Smooth muscle cell (in vitro differentiated cells): ENCODE data around the gene DSG4. TPM values are rescaled to one million over a fixed set of nuclear protein-coding genes. Genes with fewer than 3 reads are reported as not detected.

Source experiments
- DNase-seq: peaks from one replicate; lab custom pipeline; 2025; ENCODE audit not compliant: unreplicated experiment; lab: John Stamatoyannopoulos, UW
- H2AFZ ChIP-seq: fragments of 200-600 bp; sonication (generic); 2 replicates; pipeline ENCODE4 v1.6.0; 2016; ENCODE audit warnings: antibody characterized with exemption, low read depth, mild to moderate bottlenecking
- H3F3A ChIP-seq: fragments of 200-600 bp; sonication (generic); 2 replicates; pipeline ENCODE4 v1.6.0; 2017; ENCODE audit warnings: antibody characterized with exemption, low read depth
- H3K27ac ChIP-seq: fragments of 200-600 bp; sonication (generic); 2 replicates; pipeline ENCODE4 v1.5.1; 2016; ENCODE audit warnings: low read depth, mild to moderate bottlenecking
- H3K27me3 ChIP-seq: fragments of 200-600 bp; sonication (generic); 2 replicates; pipeline ENCODE4 v1.6.1; 2016; ENCODE audit warnings: low read depth, mild to moderate bottlenecking
- H3K36me3 ChIP-seq: fragments of 200-600 bp; sonication (generic); 2 replicates; pipeline ENCODE4 v1.5.1; 2016; ENCODE audit warnings: low read depth
- H3K4me1 ChIP-seq: fragments of 200-600 bp; sonication (generic); 2 replicates; pipeline ENCODE4 v1.5.1; 2016; ENCODE audit warnings: low read depth
- H3K4me2 ChIP-seq: fragments of 200-600 bp; sonication (generic); 2 replicates; pipeline ENCODE4 v1.6.0; 2016; ENCODE audit warnings: mild to moderate bottlenecking
- H3K4me3 ChIP-seq: fragments of 200-600 bp; sonication (generic); 2 replicates; pipeline ENCODE4 v1.5.1; 2016; ENCODE audit warnings: mild to moderate bottlenecking
- H3K79me2 ChIP-seq: fragments of 200-600 bp; sonication (generic); 2 replicates; pipeline ENCODE4 v1.6.0; 2016; ENCODE audit warnings: low read depth, mild to moderate bottlenecking
- H3K9ac ChIP-seq: fragments of 200-600 bp; sonication (generic); 2 replicates; pipeline ENCODE4 v1.6.0; 2016; ENCODE audit warnings: low read depth
- H3K9me3 ChIP-seq: fragments of 200-600 bp; sonication (generic); replicated peaks from 2 replicates; pipeline ENCODE4 v1.5.1; 2016; ENCODE audit warnings: low read depth
- H4K20me1 ChIP-seq: fragments of 200-600 bp; sonication (generic); 2 replicates; pipeline ENCODE4 v1.6.0; 2016; ENCODE audit warnings: low read depth
- CTCF ChIP-seq: fragments of 200-600 bp; sonication (generic); IDR thresholded peaks from 2 replicates; pipeline ENCODE4 v1.5.1; 2017; ENCODE audit warnings: borderline replicate concordance, mild to moderate bottlenecking, antibody characterized with exemption; ENCODE audit not compliant: insufficient read depth, poor library complexity, severe bottlenecking
- WGBS: methylation state at CpG from one replicate; pipeline ENCODE4 v1.1.7; 2016; ENCODE audit warnings: low lambda C conversion rate; 5-methylcytosine and 5-hydroxymethylcytosine counted together
- polyA plus RNA-seq: library from polyadenylated mRNA; unstranded; fragments of >200 nt; fragmentation: Nextera tagmentation; extraction: Ambion mirVana; gene quantifications from 2 replicates; pipeline ENCODE4 v1.2.1, GENCODE V29; 2016
- total RNA-seq: library from RNA; depleted of rRNA; stranded (reverse); fragments of >200 nt; gene quantifications from 2 replicates; pipeline ENCODE4 v1.2.3, GENCODE V29; 2014

The DSG4 gene
- total and polyA plus RNA-seq, 2 experiments from 2014 or later: 0.94 TPM; not detected in 1

DNA sequence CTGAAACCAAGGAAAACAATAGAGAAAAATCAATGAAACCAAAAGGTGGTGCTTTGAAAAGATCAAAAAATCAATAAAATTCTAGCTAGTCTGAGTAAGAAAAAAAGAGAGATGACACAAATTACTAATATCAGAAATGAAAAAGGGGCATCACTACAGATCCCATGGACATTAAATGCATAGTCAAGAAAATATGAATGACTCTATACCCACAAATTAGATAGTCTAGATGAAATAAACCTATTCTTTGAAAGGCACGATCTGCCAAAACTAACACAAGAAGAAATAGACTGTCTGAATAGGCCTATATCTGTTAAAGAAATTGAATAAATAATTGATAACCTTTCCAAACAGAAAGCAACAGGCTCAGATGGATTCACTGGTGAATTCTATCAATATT is 55.7 kb downstream of the DSG4 start:
- TF ChIP-seq CTCF: no peak
- DNase-seq: no peak
- Histone ChIP-seq H2AFZ (no peak overlapping the region), H3K9me3 (peaks cover 8% of the 10 kb centered on the region), H3K27ac (no peak overlapping the region), H3K4me1 (no peaks in the 10 kb centered on the region), H3K4me2 (no peak overlapping the region), H3K9ac (no peak overlapping the region), H3K4me3 (no peak overlapping the region), H4K20me1 (no peaks in the 10 kb centered on the region), H3K27me3 (no peaks in the 10 kb centered on the region), H3K36me3 (no peaks in the 10 kb centered on the region), H3K79me2 (no peaks in the 10 kb centered on the region), H3F3A (no peaks in the 10 kb centered on the region)
- WGBS: 89% methylated on average over 1 of the region's 1 CpG

DNA sequence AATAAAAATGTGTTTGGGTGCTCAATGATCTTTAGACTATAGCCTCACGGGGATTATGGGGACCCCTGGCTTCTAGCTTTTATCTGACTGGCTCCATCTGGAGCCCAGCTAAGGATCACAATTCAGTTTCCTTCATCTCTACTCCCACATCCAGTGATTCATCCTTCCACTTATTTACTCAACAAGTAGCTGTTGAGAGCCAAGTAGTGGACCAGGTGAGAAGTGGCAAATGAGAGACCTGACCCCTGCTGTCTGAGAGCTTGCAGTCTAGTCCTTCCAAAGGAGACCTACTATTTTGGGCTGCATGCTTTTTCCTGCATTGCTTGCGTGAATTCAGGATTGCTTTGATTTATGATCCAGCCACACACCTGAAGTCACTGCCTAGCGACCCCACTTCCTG is 60.2 kb downstream of the DSG4 start:
- Histone ChIP-seq H3K9ac (no peak overlapping the region), H3F3A (no peaks in the 10 kb centered on the region), H3K27ac (no peak overlapping the region), H3K9me3 (peaks cover 4% of the 10 kb centered on the region), H3K4me2 (no peak overlapping the region), H3K4me3 (no peak overlapping the region), H3K27me3 (no peaks in the 10 kb centered on the region), H3K4me1 (no peaks in the 10 kb centered on the region), H2AFZ (no peak overlapping the region), H4K20me1 (no peaks in the 10 kb centered on the region), H3K36me3 (no peaks in the 10 kb centered on the region), H3K79me2 (no peaks in the 10 kb centered on the region)
- TF ChIP-seq CTCF: no peak
- 88% methylated on average over 3 of the region's 3 CpGs for WGBS
- DNase-seq: no peak

DNA sequence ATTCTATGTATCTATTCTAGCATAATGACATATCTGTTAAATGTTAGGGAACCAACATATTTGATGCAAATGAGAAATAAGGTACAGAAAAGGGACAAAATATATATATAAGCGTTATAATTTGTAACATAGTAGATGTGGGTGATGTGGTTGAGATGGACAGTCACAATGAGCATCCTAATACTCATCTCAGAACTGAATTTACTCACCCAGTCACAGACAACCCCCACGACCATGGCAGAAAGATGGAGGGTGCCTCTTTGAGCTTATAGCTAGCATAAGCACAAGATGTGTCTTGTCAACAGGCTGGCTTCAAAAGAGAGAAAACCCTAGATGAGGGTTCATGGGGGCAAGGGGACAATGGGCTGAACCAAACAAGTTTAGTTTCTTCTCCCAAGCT is 61.8 kb downstream of the DSG4 start:
- 93% methylated on average over 2 of the region's 2 CpGs for WGBS
- H3K9me3 ChIP-seq: no peaks in the 10 kb centered on the region
- H4K20me1 ChIP-seq: no peaks in the 10 kb centered on the region
- DNase-seq: no peak
- H3K27ac ChIP-seq: no peak overlapping the region
- H3F3A ChIP-seq: no peaks in the 10 kb centered on the region
- H2AFZ ChIP-seq: no peak overlapping the region
- no peaks in the 10 kb centered on the region for H3K4me1 ChIP-seq
- H3K27me3 ChIP-seq: no peaks in the 10 kb centered on the region
- H3K9ac ChIP-seq: no peak overlapping the region
- H3K4me2 ChIP-seq: no peak overlapping the region
- H3K36me3 ChIP-seq: no peaks in the 10 kb centered on the region
- no peaks in the 10 kb centered on the region for H3K79me2 ChIP-seq
- H3K4me3 ChIP-seq: no peak overlapping the region
- no peak for TF ChIP-seq CTCF

- H2AFZ ChIP-seq: no peak overlapping the region
- H3K9me3 ChIP-seq: no peaks in the 10 kb centered on the region
- H3F3A ChIP-seq: no peaks in the 10 kb centered on the region
- no peak overlapping the region for H3K27ac ChIP-seq
- H3K9ac ChIP-seq: no peak overlapping the region
- H3K4me2 ChIP-seq: no peak overlapping the region
- TF ChIP-seq CTCF: no peak
- H3K36me3 ChIP-seq: no peaks in the 10 kb centered on the region
- H3K4me1 ChIP-seq: no peaks in the 10 kb centered on the region
- H3K4me3 ChIP-seq: no peak overlapping the region
- DNase-seq: no peak
- WGBS: 87% methylated on average over 6 of the region's 6 CpGs
- H3K79me2 ChIP-seq: no peaks in the 10 kb centered on the region
- no peaks in the 10 kb centered on the region for H3K27me3 ChIP-seq
- no peaks in the 10 kb centered on the region for H4K20me1 ChIP-seq
Observed at GRCh38 chr18:31439807-31440325, 63.3 kb downstream of the DSG4 start.
